Parathyroid adenoma (tissue), 2 donors: ENCODE results near the gene OTUD4.

Experiments
- H2AFZ ChIP-seq: fragments of 300-600 bp; sonication (generic); one replicate; pipeline ENCODE4 v1.7.0; 2017; ENCODE audit warnings: antibody characterized with exemption, mild to moderate bottlenecking
- H3K27ac ChIP-seq: fragments of 300-600 bp; sonication (generic); one replicate; pipeline ENCODE4 v1.7.0; 2017
- H3K27me3 ChIP-seq: fragments of 300-600 bp; sonication (generic); one replicate; pipeline ENCODE4 v1.7.0; 2017; ENCODE audit warnings: low read length; ENCODE audit not compliant: control insufficient read depth, insufficient read depth
- H3K36me3 ChIP-seq: fragments of 300-600 bp; sonication (generic); one replicate; pipeline ENCODE4 v1.7.0; 2017; ENCODE audit warnings: low read length; ENCODE audit not compliant: control insufficient read depth, insufficient read depth
- H3K4me1 ChIP-seq: fragments of 300-600 bp; sonication (generic); one replicate; pipeline ENCODE4 v1.7.0; 2017; ENCODE audit warnings: control low read depth
- H3K4me2 ChIP-seq: fragments of 300-600 bp; sonication (generic); one replicate; pipeline ENCODE4 v1.7.0; 2017; ENCODE audit warnings: low read length
- H3K4me3 ChIP-seq: fragments of 300-600 bp; sonication (generic); one replicate; pipeline ENCODE4 v1.7.0; 2017; ENCODE audit warnings: low read depth, low read length
- H3K79me2 ChIP-seq: fragments of 300-600 bp; sonication (generic); one replicate; pipeline ENCODE4 v1.7.0; 2017; ENCODE audit warnings: control low read depth
- H3K9ac ChIP-seq: fragments of 300-600 bp; sonication (generic); one replicate; pipeline ENCODE4 v1.7.0; 2017; ENCODE audit warnings: mild to moderate bottlenecking
- H3K9me3 ChIP-seq: fragments of 300-600 bp; sonication (generic); one replicate; pipeline ENCODE4 v1.7.0; 2017; ENCODE audit warnings: low read length; ENCODE audit not compliant: control insufficient read depth
- TF ChIP-seq, protein P1 (sequence below): fragments of 300-600 bp; sonication (generic); IDR thresholded peaks from one replicate; pipeline ENCODE4 v1.7.0; 2017; ENCODE audit warnings: antibody characterized with exemption, mild to moderate bottlenecking
- donor health status: primary hyperparathyroidism.

OTUD4 gene

DNA sequence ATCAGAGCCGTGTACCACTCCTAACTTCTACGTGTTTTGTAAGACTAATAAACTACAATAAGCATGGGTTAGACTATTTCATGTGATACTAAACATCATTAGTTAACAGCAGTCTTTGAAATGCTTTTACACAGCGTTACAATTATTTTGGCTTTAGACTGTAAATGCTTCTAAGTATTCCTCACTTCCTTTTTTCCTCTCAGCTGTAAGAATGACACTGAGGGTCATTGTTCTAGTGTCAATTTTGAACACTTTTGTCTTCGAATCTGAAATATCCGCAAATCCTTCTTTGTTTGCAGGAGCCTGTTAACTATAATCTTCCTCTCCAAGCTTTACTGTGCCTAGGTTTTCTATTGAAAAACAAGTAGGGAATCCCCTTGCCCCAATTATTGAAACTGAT, 80.7 kb downstream of the OTUD4 start:
- Histone ChIP-seq H3K27ac (no peak overlapping the region), H3K4me3 (peak overlapping the region; percentile 68), H3K4me2 (peak overlapping the region; percentile 93), H3K9me3 (no peaks in the 10 kb centered on the region), H3K9ac (no peak overlapping the region), H3K4me1 (no peaks in the 10 kb centered on the region), H3K27me3 (no peaks in the 10 kb centered on the region), H2AFZ (no peak overlapping the region), H3K79me2 (peaks cover 11% of the 10 kb centered on the region), H3K36me3 (no peaks in the 10 kb centered on the region)
- TF ChIP-seq, protein P1, sequence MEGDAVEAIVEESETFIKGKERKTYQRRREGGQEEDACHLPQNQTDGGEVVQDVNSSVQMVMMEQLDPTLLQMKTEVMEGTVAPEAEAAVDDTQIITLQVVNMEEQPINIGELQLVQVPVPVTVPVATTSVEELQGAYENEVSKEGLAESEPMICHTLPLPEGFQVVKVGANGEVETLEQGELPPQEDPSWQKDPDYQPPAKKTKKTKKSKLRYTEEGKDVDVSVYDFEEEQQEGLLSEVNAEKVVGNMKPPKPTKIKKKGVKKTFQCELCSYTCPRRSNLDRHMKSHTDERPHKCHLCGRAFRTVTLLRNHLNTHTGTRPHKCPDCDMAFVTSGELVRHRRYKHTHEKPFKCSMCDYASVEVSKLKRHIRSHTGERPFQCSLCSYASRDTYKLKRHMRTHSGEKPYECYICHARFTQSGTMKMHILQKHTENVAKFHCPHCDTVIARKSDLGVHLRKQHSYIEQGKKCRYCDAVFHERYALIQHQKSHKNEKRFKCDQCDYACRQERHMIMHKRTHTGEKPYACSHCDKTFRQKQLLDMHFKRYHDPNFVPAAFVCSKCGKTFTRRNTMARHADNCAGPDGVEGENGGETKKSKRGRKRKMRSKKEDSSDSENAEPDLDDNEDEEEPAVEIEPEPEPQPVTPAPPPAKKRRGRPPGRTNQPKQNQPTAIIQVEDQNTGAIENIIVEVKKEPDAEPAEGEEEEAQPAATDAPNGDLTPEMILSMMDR: no peak

DNA sequence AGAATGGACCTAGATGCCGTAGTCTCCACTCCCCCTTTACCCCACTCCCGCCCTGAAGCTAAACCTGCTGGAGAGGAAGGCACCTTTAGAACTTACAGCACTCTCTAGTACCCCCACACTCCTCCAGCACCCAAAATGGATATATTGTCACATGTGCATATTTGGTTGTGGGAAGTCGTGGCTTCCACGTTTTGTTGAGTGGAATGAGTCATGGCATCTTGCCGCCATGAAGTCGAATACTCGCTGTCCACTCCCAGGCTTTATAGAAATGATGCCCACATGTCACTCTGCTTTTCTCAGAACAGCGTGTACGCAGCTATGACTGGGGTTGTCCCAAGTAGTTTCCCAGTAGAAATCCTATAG, 81.7 kb downstream of the OTUD4 start:
- TF ChIP-seq, protein P1: no peak
- Histone ChIP-seq H2AFZ (peak overlapping the region; percentile 95), H3K4me3 (peak overlapping the region; percentile 68), H3K4me1 (no peaks in the 10 kb centered on the region), H3K27me3 (no peaks in the 10 kb centered on the region), H3K27ac (peak overlapping the region; percentile 84), H3K36me3 (no peaks in the 10 kb centered on the region), H3K79me2 (peaks cover 11% of the 10 kb centered on the region), H3K9ac (peak overlapping the region; percentile 76), H3K4me2 (peak overlapping the region; percentile 93), H3K9me3 (no peaks in the 10 kb centered on the region)

DNA sequence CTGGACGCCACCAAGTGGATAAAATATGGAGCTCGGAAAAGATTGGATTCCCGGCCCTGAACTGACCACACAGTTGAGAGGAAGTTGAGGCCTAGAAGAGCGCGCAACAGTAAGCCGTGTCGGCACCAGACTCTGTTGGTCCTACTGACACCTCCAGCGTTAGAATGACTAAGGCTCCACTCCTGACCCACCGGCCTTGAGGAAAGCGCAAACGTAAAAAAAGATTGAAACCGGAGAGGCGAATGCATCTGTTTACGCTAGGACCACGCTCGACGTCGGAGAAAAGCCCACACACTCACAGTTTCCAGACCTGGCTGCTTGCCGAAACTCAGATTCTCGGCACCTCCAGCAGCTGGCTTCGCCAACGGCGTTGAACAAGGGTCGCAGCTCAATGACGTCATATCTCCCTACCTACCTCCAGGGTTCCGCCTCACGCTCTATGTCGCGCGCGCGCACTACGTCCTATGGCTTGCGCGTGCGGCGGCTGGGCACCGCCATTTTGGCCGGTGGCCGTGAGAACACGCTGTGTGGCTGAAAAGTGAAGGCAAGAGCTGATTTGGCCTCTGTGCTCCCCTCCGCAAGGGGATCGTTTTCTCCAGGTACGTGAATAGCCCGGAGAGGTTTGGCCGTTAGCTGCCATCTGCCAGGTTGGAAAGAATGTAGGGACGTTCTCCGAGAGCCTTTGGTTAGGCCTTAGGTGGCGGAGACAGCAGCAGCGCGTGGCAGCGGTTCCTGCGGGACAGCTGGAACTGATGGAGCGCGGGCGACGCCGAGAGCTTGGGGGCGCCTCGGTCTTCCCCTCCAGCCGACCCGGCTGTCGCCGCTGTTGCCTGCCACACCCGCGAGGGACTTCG, 82.3 kb downstream of the OTUD4 start, which contains the start of the genes ABCE1 and ANAPC10:
Gene ABCE1 (plus strand): TSS at position 491 of the 854 bp plus-strand sequence. CDS start 6,102 bp downstream, outside the sequence.
Gene ANAPC10 (minus strand): TSS at position 376 of the 854 bp plus-strand sequence. CDS start 2,097 bp downstream, outside the sequence.
- H2AFZ ChIP-seq: peak within 1 kb of the TSS; percentile 95
- H3K4me2 ChIP-seq: peak within 1 kb of the TSS; percentile 93
- peak within 1 kb of the TSS; percentile 84 for H3K27ac ChIP-seq
- TF ChIP-seq, protein P1: no peak
- H3K9me3 ChIP-seq: no peaks in the 10 kb centered on the region
- H3K9ac ChIP-seq: peak within 1 kb of the TSS; percentile 87
- peak within 1 kb of the TSS; percentile 68 for H3K4me3 ChIP-seq
- H3K27me3 ChIP-seq: no peaks in the 10 kb centered on the region
- peaks cover 11% of the 10 kb centered on the region for H3K79me2 ChIP-seq
- H3K36me3 ChIP-seq: no peaks in the 10 kb centered on the region
- no peaks in the 10 kb centered on the region for H3K4me1 ChIP-seq

- no peaks in the 10 kb centered on the region for H3K9me3 ChIP-seq
- H3K79me2 ChIP-seq: peaks cover 13% of the 10 kb centered on the region
- H3K4me1 ChIP-seq: no peaks in the 10 kb centered on the region
- peak overlapping the region; percentile 95 for H2AFZ ChIP-seq
- peak overlapping the region; percentile 93 for H3K4me2 ChIP-seq
- H3K36me3 ChIP-seq: no peaks in the 10 kb centered on the region
- peak overlapping the region; percentile 84 for H3K27ac ChIP-seq
- H3K4me3 ChIP-seq: peak overlapping the region; percentile 68
- TF ChIP-seq, protein P1: no peak
- H3K27me3 ChIP-seq: no peaks in the 10 kb centered on the region
- H3K9ac ChIP-seq: peak overlapping the region; percentile 87
Observed at GRCh38 chr4:145097331-145097820, 83.0 kb downstream of the OTUD4 start.
